Measurements from ENCODE around the gene PCED1A.

Gene PCED1A

GRCh38 chr20:2817891-2818595 lies 22.4 kb downstream of the PCED1A start:
- no peak for TF ChIP-seq CTCF (conservative IDR thresholded peaks at IDR 0.05; ENCODE audit: low read length)
- DNase-seq (ENCODE audit: low read depth), result peak; percentile 23
- H3K4me3 ChIP-seq (ENCODE audit: low read length), result no peak overlapping the region

- no peak for TF ChIP-seq CTCF (conservative IDR thresholded peaks at IDR 0.05; ENCODE audit: low read length)
Observed at GRCh38 chr20:2817341-2817726, 23.1 kb downstream of the PCED1A start.

GRCh38 chr20:2816583-2817340 lies 23.7 kb downstream of the PCED1A start:
- no peak for TF ChIP-seq CTCF (conservative IDR thresholded peaks at IDR 0.05; ENCODE audit: low read length)
- H3K4me3 ChIP-seq (ENCODE audit: low read length), result no peak overlapping the region
- DNase-seq (ENCODE audit: low read depth), result no peak

More at GRCh38 chr20:2817341-2817726, 23.1 kb downstream of the PCED1A start:
- no peak overlapping the region for H3K4me3 ChIP-seq (ENCODE audit: low read length)
- DNase-seq (ENCODE audit: low read depth), result no peak

GRCh38 chr20:2816030-2816582 lies 24.3 kb downstream of the PCED1A start, which contains the start of gene TMEM239:
TSS of gene TMEM239 (plus strand) at chr20:2816364. CDS start at chr20:2816555, 191 bp downstream.
- no peak for DNase-seq (ENCODE audit: low read depth)
- H3K4me3 ChIP-seq (ENCODE audit: low read length), result no peak within 1 kb of the TSS
- no peak for TF ChIP-seq CTCF (conservative IDR thresholded peaks at IDR 0.05; ENCODE audit: low read length)

GRCh38 chr20:2815242-2815900 lies 25.1 kb downstream of the PCED1A start:
- no peak for DNase-seq (ENCODE audit: low read depth)
- TF ChIP-seq CTCF (conservative IDR thresholded peaks at IDR 0.05; ENCODE audit: low read length), result no peak
- H3K4me3 ChIP-seq (ENCODE audit: low read length), result no peak overlapping the region

GRCh38 chr20:2814587-2815051 lies 25.8 kb downstream of the PCED1A start, which contains the start of gene C20orf141:
TSS of gene C20orf141 (plus strand) at chr20:2814987. CDS start at chr20:2815185, 198 bp downstream.
- peak; percentile 99 for DNase-seq (ENCODE audit: low read depth)
- TF ChIP-seq CTCF (conservative IDR thresholded peaks at IDR 0.05; ENCODE audit: low read length), result no peak
- H3K4me3 ChIP-seq (ENCODE audit: low read length), result no peak within 1 kb of the TSS

Measured in AG10803 (cell line).